ENCODE results near the gene LRRC52.

The LRRC52 gene

DNA sequence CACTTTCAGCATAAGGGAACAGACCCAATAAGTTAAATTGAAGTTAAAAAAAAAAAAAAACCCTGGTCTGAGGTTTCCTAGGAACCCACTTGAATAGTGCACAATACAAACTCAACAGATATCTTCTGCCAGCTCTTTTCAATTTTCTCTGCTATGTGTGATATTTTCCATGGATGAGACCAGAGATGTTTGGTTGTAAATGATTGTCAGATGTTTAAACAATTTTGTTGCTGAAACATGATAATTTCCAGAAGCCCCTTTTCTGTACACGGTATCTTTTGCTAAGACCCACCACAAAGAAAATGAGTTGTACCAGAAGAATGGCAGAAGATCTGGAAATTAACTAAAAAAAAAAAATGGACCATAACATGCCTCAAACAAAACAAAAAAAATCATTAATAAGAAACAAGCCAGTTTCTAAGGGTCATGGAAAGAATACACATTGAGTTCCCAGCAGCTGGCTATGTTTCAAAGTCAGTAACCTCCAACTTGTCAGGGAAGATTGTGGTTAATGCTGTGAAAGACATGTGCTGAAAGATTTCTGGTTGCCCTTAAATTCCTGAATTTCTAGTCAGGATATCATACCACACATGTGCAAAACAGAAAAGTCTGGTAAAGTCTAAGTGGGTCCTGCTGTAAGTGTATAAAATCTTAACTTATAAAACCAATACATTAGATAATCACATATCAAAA lies 51.6 kb downstream of the LRRC52 start:
- Mint-ChIP-seq H3K27me3 (ENCODE audit: low read depth, poor library complexity) (peaks cover 36% of the 10 kb centered on the region), H3K36me3 (ENCODE audit: low read depth) (no peaks in the 10 kb centered on the region), H3K4me3 (no peak overlapping the region), H3K27ac (no peak overlapping the region), H3K4me1 (peaks cover 26% of the 10 kb centered on the region), H3K9me3 (no peaks in the 10 kb centered on the region)
- TF ChIP-seq CTCF (IDR thresholded peaks at IDR 0.05), result no peak
- no peak for DNase-seq

DNA sequence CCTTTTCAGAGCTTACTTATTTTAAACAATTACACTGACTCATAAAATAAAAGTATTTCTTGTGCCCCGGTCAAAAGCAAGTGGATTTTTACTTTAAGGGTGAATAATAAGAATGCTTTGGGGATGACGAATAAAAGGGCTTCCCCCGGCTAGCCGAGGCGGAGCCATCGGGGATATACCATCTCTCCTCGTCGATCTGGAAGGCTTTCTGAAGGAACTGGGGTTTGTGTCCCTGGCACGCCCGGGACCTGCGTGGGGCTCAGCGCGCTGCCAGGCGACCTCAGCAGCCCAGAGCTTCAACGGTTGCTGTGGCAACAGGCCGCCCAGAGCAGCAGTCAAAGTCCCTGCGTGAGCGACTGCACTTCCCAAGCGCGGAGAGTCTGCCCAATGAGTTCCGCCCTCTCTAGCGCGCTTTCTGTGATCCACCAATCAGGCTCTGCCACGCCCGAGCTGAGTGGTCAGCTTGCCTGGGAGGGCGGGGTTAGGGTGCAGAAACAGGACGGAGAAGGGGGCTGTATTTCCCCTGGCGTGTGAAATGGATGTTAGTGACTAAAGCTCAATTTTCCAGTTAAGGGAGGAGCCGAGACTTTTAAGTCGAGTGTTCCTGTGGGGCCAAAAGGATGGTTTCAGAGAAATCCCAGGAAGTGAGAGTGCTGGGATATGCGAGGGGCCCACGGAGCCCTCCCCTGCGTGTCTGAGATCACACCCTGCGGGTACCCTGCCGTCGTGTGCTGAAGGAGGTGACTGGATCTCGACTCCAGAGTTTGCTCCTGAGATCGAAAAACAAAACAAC lies 54.3 kb downstream of the LRRC52 start:
- Mint-ChIP-seq H3K4me1 (peaks cover 32% of the 10 kb centered on the region), H3K36me3 (ENCODE audit: low read depth) (no peaks in the 10 kb centered on the region), H3K27ac (peak overlapping the region; percentile 74), H3K4me3 (peak overlapping the region; percentile 87), H3K27me3 (ENCODE audit: low read depth, poor library complexity) (peaks cover 25% of the 10 kb centered on the region), H3K9me3 (no peaks in the 10 kb centered on the region)
- DNase-seq, result peak; percentile 96
- TF ChIP-seq CTCF (IDR thresholded peaks at IDR 0.05), result no peak

GRCh38 chr1:165598676-165599059 lies 54.9 kb downstream of the LRRC52 start:
- Mint-ChIP-seq H3K9me3 (no peaks in the 10 kb centered on the region), H3K27ac (peak overlapping the region; percentile 74), H3K4me1 (peaks cover 32% of the 10 kb centered on the region), H3K36me3 (ENCODE audit: low read depth) (no peaks in the 10 kb centered on the region), H3K4me3 (peak overlapping the region; percentile 87), H3K27me3 (ENCODE audit: low read depth, poor library complexity) (peaks cover 19% of the 10 kb centered on the region)
- no peak for DNase-seq
- no peak for TF ChIP-seq CTCF (IDR thresholded peaks at IDR 0.05)

- Mint-ChIP-seq H3K4me3 (no peak overlapping the region), H3K36me3 (ENCODE audit: low read depth) (no peaks in the 10 kb centered on the region), H3K27me3 (ENCODE audit: low read depth, poor library complexity) (peaks cover 12% of the 10 kb centered on the region), H3K4me1 (peaks cover 32% of the 10 kb centered on the region), H3K27ac (no peak overlapping the region), H3K9me3 (no peaks in the 10 kb centered on the region)
- TF ChIP-seq CTCF (IDR thresholded peaks at IDR 0.05), result no peak
- DNase-seq, result no peak
Measured at GRCh38 chr1:165600793-165601192, 57.0 kb downstream of the LRRC52 start.

DNA sequence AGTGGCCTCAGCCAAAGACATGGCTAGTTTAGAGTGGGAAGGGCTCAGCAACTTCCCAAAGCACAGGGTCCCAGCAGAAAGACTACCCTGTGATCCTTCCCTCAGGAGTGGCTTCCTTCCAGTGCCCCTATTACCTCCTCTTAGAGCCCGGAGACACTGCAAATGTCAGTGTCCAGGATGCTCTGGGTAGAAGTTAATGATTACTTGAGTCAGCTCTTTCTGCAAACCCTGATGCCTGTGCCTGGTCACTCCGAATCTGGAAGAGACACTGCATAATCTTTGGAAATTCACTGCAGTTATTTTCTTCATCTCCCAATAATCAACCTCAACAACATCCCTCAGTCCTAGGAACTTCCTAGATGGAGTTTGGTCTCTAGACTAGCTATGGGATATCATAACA lies 60.0 kb downstream of the LRRC52 start:
- H3K4me1 Mint-ChIP-seq, result peaks cover 15% of the 10 kb centered on the region
- no peak overlapping the region for H3K4me3 Mint-ChIP-seq
- no peak for DNase-seq
- H3K9me3 Mint-ChIP-seq, result no peaks in the 10 kb centered on the region
- TF ChIP-seq CTCF (IDR thresholded peaks at IDR 0.05), result no peak
- H3K36me3 Mint-ChIP-seq (ENCODE audit: low read depth), result no peaks in the 10 kb centered on the region
- H3K27ac Mint-ChIP-seq, result no peak overlapping the region
- peaks cover 5% of the 10 kb centered on the region for H3K27me3 Mint-ChIP-seq (ENCODE audit: low read depth, poor library complexity)

Data from nephron progenitor cell (in vitro differentiated cells).